Measurements from ENCODE around the gene FGF5.

DNA sequence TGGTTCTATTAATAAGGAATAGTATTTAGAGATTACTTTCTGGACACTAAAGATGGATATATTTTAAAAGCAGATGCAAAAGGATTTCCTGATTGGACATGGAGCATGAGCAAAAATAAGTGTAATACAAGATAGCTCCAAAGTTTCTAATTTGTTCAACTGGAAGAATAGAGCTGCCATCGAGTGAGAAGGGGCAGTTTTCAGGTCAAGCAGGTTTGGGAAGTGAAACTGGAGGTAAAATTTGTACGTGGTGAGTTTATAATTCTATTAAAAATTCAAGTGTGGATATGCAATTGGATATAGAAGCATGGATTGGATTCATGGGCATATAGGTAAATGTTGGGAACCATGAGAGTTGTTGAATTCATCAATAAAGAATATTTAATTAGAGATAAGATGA, 37.3 kb upstream of the FGF5 start:
- TF ChIP-seq, protein P1, sequence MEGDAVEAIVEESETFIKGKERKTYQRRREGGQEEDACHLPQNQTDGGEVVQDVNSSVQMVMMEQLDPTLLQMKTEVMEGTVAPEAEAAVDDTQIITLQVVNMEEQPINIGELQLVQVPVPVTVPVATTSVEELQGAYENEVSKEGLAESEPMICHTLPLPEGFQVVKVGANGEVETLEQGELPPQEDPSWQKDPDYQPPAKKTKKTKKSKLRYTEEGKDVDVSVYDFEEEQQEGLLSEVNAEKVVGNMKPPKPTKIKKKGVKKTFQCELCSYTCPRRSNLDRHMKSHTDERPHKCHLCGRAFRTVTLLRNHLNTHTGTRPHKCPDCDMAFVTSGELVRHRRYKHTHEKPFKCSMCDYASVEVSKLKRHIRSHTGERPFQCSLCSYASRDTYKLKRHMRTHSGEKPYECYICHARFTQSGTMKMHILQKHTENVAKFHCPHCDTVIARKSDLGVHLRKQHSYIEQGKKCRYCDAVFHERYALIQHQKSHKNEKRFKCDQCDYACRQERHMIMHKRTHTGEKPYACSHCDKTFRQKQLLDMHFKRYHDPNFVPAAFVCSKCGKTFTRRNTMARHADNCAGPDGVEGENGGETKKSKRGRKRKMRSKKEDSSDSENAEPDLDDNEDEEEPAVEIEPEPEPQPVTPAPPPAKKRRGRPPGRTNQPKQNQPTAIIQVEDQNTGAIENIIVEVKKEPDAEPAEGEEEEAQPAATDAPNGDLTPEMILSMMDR (IDR thresholded peaks at IDR 0.05), result no peak
- no peak for TF ChIP-seq EZH2 (IDR thresholded peaks at IDR 0.05)

Data from neural progenitor cell (in vitro differentiated cells).